Panc1 (cell line): Measurements from ENCODE around the gene MYOT. TPM values are rescaled to one million over a fixed set of nuclear protein-coding genes. Genes with fewer than 3 reads are reported as not detected.
A peak's percentile ranks its signal among the peaks of the same experiment; 100 is the strongest.

ENCODE experiments used
- ATAC-seq: fragments of 200-7000 bp; cut with Tn5 transposase; 2 replicates; pipeline ENCODE4 v1.9.1; 2020; ENCODE audit warnings: mild to moderate bottlenecking, moderate library complexity
- BruUV-seq: library from RNA; stranded (reverse); fragments of 400-500 nt; replicated peaks from 2 replicates; lab custom pipeline; 2021; lab: Mats Ljungman, UMichigan
- CTCF ChIA-PET: fragments of 300-600 bp; sonication (Branson Sonifier 250); formaldehyde crosslinking; loops from one replicate; lab custom pipeline; 2022; ENCODE audit warnings: antibody characterized with exemption; lab: Charles Lee
- POLR2A ChIA-PET: fragments of 300-600 bp; sonication (Branson Sonifier 250); formaldehyde crosslinking; loops from one replicate; lab custom pipeline; 2022; ENCODE audit warnings: antibody characterized with exemption; lab: Charles Lee
- DNase-seq: peaks from one replicate; pipeline ENCODE4 v3.0.0-alpha.2; 2010; ENCODE audit warnings: low read depth, low spot score
- H3K27ac ChIP-seq: 2 replicates; pipeline ENCODE4 v1.5.1; 2011; ENCODE audit warnings: mild to moderate bottlenecking, low read length, inconsistent platforms
- H3K27me3 ChIP-seq: fragments of 200-500 bp; sonication (Bioruptor generic); 2 replicates; pipeline ENCODE4 v1.6.0; 2014; ENCODE audit warnings: low read length, inconsistent platforms; ENCODE audit not compliant: control insufficient read depth, insufficient read depth
- H3K36me3 ChIP-seq: fragments of 200-500 bp; sonication (Bioruptor generic); 2 replicates; pipeline ENCODE4 v1.5.1; 2014; ENCODE audit warnings: inconsistent platforms, mild to moderate bottlenecking, low read length, moderate library complexity; ENCODE audit not compliant: control insufficient read depth, insufficient read depth
- H3K4me1 ChIP-seq: 2 replicates; pipeline ENCODE4 v1.5.1; 2011; ENCODE audit warnings: inconsistent platforms, mild to moderate bottlenecking, low read length, moderate library complexity; ENCODE audit not compliant: control insufficient read depth, insufficient read depth
- H3K4me3 ChIP-seq, 2 experiments: 2 replicates each; pipeline ENCODE4 v1.5.1; 2011 to 2012; ENCODE audit warnings: low read depth in 2 of 2, low read length in 2 of 2, mild to moderate bottlenecking in 2 of 2, inconsistent platforms in 1 of 2, moderate library complexity in 1 of 2
- H3K9me3 ChIP-seq: fragments of 200-500 bp; sonication (Bioruptor generic); 2 replicates; pipeline ENCODE4 v1.5.1; 2014; ENCODE audit warnings: low read depth, mild to moderate bottlenecking, inconsistent platforms, low read length, moderate library complexity; ENCODE audit not compliant: control insufficient read depth, insufficient read depth
- POLR2AphosphoS5 ChIP-seq: IDR thresholded peaks from 2 replicates; pipeline ENCODE4 v1.6.1; 2012; ENCODE audit warnings: mild to moderate bottlenecking, low read depth, low read length, moderate library complexity
- SIN3A ChIP-seq: IDR thresholded peaks from 2 replicates; pipeline ENCODE4 v1.6.1; 2012; ENCODE audit warnings: low read depth, mild to moderate bottlenecking, low read length, moderate library complexity, borderline replicate concordance; ENCODE audit not compliant: insufficient read depth
- TCF7L2 ChIP-seq: IDR thresholded peaks from 2 replicates; pipeline ENCODE4 v1.6.1; 2011; ENCODE audit warnings: mild to moderate bottlenecking, low read depth, low read length, inconsistent platforms
- in situ Hi-C: cut with HindIII; loops from 2 replicates; pipeline ENCODE4 v1.10.0; 2016; ENCODE audit warnings: low sequenced_read_pairs, low pct_unique_long_range_greater_than_20kb
- intact Hi-C: fragments of 100-400 bp; cut with micrococcal nuclease; formaldehyde crosslinking; loops from one replicate; pipeline ENCODE4 v1.10.0; 2022; ENCODE audit not compliant: unreplicated experiment
- total RNA-seq: library from RNA; stranded (reverse); gene quantifications from one replicate; pipeline ENCODE4 v1.2.1, GENCODE V29; 2021; ENCODE audit not compliant: unreplicated experiment
- TF ChIP-seq, protein P1 (sequence below), 2 experiments: IDR thresholded peaks; 2 replicates each; pipeline ENCODE4 v1.6.1; 2011 to 2012; ENCODE audit warnings: low read depth in 2 of 2, control low read depth in 1 of 2, low read length in 1 of 2, mild to moderate bottlenecking in 1 of 2, moderate library complexity in 1 of 2; ENCODE audit not compliant: insufficient read depth in 1 of 2
- TF ChIP-seq, protein P2 (sequence below): fragments of 450-650 bp; IDR thresholded peaks from 2 replicates; pipeline ENCODE4 v1.5.1; 2017; ENCODE audit warnings: mild to moderate bottlenecking

Gene MYOT
- total RNA-seq, 1 experiment from 2014 or later, result not detected

- CTCF ChIA-PET, result interaction anchor here (0.7 to 0.8 kb wide), 2 partner anchors 60 to 110 kb away, joined by 3 to 4 read pairs; no protein-coding TSS in a partner anchor
- peak within 1 kb of the TSS; percentile 77 to 96 for H3K4me3 ChIP-seq
- H3K36me3 ChIP-seq, result no peaks in the 10 kb centered on the region
- intact Hi-C loops (no loop called here), in situ Hi-C loops (no loop called here)
- DNase-seq, result peak; percentile 66
- H3K9me3 ChIP-seq, result no peaks in the 10 kb centered on the region
- H3K27ac ChIP-seq, result peak within 1 kb of the TSS; percentile 97
- TSS peak; percentile 78 for BruUV-seq
- POLR2A ChIA-PET, result interaction anchor here (0.6 to 1.1 kb wide), 5 partner anchors 12 to 580 kb away, joined by 3 to 11 read pairs (median 3); no protein-coding TSS in a partner anchor
- ATAC-seq, result peak; percentile 100
- H3K4me1 ChIP-seq, result peaks cover 12% of the 10 kb centered on the region; the same call in 1 of the 2 replicates
- TF ChIP-seq TCF7L2 (peak; percentile 21; the same call in 1 of the 2 replicates), POLR2AphosphoS5 (peak; percentile 88), SIN3A (no peak)
- TF ChIP-seq, protein P1, sequence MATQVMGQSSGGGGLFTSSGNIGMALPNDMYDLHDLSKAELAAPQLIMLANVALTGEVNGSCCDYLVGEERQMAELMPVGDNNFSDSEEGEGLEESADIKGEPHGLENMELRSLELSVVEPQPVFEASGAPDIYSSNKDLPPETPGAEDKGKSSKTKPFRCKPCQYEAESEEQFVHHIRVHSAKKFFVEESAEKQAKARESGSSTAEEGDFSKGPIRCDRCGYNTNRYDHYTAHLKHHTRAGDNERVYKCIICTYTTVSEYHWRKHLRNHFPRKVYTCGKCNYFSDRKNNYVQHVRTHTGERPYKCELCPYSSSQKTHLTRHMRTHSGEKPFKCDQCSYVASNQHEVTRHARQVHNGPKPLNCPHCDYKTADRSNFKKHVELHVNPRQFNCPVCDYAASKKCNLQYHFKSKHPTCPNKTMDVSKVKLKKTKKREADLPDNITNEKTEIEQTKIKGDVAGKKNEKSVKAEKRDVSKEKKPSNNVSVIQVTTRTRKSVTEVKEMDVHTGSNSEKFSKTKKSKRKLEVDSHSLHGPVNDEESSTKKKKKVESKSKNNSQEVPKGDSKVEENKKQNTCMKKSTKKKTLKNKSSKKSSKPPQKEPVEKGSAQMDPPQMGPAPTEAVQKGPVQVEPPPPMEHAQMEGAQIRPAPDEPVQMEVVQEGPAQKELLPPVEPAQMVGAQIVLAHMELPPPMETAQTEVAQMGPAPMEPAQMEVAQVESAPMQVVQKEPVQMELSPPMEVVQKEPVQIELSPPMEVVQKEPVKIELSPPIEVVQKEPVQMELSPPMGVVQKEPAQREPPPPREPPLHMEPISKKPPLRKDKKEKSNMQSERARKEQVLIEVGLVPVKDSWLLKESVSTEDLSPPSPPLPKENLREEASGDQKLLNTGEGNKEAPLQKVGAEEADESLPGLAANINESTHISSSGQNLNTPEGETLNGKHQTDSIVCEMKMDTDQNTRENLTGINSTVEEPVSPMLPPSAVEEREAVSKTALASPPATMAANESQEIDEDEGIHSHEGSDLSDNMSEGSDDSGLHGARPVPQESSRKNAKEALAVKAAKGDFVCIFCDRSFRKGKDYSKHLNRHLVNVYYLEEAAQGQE (IDR thresholded peaks at IDR 0.05; ENCODE audit: insufficient read depth in 1 of 2, low read depth in 2 of 2, low read length in 1 of 2), result 0 out of 4 replicates have a peak, but pooled peaks of 1 of the 2 experiments have one; percentile 49
- TF ChIP-seq, protein P2, sequence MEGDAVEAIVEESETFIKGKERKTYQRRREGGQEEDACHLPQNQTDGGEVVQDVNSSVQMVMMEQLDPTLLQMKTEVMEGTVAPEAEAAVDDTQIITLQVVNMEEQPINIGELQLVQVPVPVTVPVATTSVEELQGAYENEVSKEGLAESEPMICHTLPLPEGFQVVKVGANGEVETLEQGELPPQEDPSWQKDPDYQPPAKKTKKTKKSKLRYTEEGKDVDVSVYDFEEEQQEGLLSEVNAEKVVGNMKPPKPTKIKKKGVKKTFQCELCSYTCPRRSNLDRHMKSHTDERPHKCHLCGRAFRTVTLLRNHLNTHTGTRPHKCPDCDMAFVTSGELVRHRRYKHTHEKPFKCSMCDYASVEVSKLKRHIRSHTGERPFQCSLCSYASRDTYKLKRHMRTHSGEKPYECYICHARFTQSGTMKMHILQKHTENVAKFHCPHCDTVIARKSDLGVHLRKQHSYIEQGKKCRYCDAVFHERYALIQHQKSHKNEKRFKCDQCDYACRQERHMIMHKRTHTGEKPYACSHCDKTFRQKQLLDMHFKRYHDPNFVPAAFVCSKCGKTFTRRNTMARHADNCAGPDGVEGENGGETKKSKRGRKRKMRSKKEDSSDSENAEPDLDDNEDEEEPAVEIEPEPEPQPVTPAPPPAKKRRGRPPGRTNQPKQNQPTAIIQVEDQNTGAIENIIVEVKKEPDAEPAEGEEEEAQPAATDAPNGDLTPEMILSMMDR, result no peak
- H3K27me3 ChIP-seq, result no peaks in the 10 kb centered on the region
Observed at GRCh38 chr5:137888863-137889759, 21.5 kb downstream of the MYOT start, which contains the start of gene PKD2L2. PKD2L2 (plus strand) TSS chr5:137889457; CDS start chr5:137889492, 35 bp downstream.

DNA sequence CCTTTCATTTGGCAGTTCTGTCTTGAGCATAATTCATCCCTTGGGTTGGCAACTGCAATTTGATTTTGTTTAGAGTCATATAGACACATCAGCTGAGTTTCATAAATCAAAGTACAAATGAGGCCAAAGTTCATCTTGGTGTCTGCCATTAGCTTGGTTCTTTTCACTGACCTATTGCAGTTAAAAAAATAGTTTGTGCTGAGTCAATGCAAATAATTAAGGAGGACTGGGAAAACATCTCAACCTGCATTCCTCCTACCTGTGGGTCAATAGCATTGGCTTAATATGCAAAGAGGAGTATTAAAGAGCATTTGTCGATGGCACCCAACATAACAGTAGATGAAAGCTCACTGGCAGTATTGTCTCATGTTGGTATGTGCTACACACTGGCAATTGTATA, 23.2 kb downstream of the MYOT start:
- POLR2A ChIA-PET, result interaction anchor here (0.6 kb wide), 1 partner anchor 11 kb away, joined by 9 read pairs; no protein-coding TSS in a partner anchor
- CTCF ChIA-PET, result no interaction called here
- no TSS peak for BruUV-seq
- no peaks in the 10 kb centered on the region for H3K36me3 ChIP-seq
- DNase-seq, result no peak
- no peak overlapping the region for H3K27ac ChIP-seq
- TF ChIP-seq TCF7L2 (no peak), POLR2AphosphoS5 (no peak)
- TF ChIP-seq, protein P2, result no peak
- H3K4me1 ChIP-seq, result peaks cover 12% of the 10 kb centered on the region; the same call in 1 of the 2 replicates
- no peaks in the 10 kb centered on the region for H3K9me3 ChIP-seq
- H3K4me3 ChIP-seq, result no peak overlapping the region
- in situ Hi-C loops (no loop called here), intact Hi-C loops (no loop called here)
- no peaks in the 10 kb centered on the region for H3K27me3 ChIP-seq
- no peak for ATAC-seq
